Measurements from ENCODE around the gene CSTF1. TPM values are rescaled to one million over a fixed set of nuclear protein-coding genes. Genes with fewer than 3 reads are reported as not detected.

CSTF1 gene
- total RNA-seq, 4 donors from 2014 or later: 17.6 to 25.9 (median 22.7) TPM

- no peaks in the 10 kb centered on the region for H3K27me3 ChIP-seq
- no peak overlapping the region for H3K27ac ChIP-seq
- WGBS, 2 donors: 81 to 85% methylated on average over 5 of the region's 5 CpGs
Observed at GRCh38 chr20:56453352-56453751, 60.9 kb downstream of the CSTF1 start.

GRCh38 chr20:56454754-56455153 is 62.3 kb downstream of the CSTF1 start:
- Histone ChIP-seq H3K4me3 (no peak overlapping the region), H3K27ac (no peak overlapping the region), H3K27me3 (no peaks in the 10 kb centered on the region), H3K36me3 (no peaks in the 10 kb centered on the region), H3K4me1 (no peaks in the 10 kb centered on the region), H3K9me3 (no peaks in the 10 kb centered on the region)
- WGBS, 2 donors: 79 to 85% methylated on average over 7 of the region's 7 CpGs
- DNase-seq (ENCODE audit: low spot score in 2 of 2): no peak
- TF ChIP-seq EP300 (IDR thresholded peaks at IDR 0.05) (no peak), POLR2A (IDR thresholded peaks at IDR 0.05) (no peak), CTCF (IDR thresholded peaks at IDR 0.05) (no peak)

More at GRCh38 chr20:56453352-56453751, 60.9 kb downstream of the CSTF1 start:
- TF ChIP-seq POLR2A (IDR thresholded peaks at IDR 0.05) (no peak), EP300 (IDR thresholded peaks at IDR 0.05) (no peak), CTCF (IDR thresholded peaks at IDR 0.05) (no peak)
- no peaks in the 10 kb centered on the region for H3K36me3 ChIP-seq
- no peak overlapping the region for H3K4me3 ChIP-seq
- H3K9me3 ChIP-seq: no peaks in the 10 kb centered on the region
- no peaks in the 10 kb centered on the region for H3K4me1 ChIP-seq
- DNase-seq (ENCODE audit: low spot score in 2 of 2): no peak

Other genes starting within 250 kb of the CSTF1 start
- gene MC3R, start 143.9 kb upstream of the CSTF1 start, total RNA-seq: not detected
- 10 to 100 TPM; 36.8 to 56.6 (median 52.3) TPM for gene FAM210B, start 33.7 kb upstream of the CSTF1 start, total RNA-seq
- gene AURKA, start 430 bp upstream of the CSTF1 start, total RNA-seq: 1 to 10 TPM in 3 of 4 donors, under 1 TPM in 1; 0.42 to 4.3 (median 1.7) TPM
- gene CASS4, start 19.6 kb downstream of the CSTF1 start, total RNA-seq: 1 to 10 TPM; 2.0 to 7.5 (median 3.6) TPM
- 10 to 100 TPM; 54.3 to 74.1 (median 65.2) TPM for gene RTF2, start 76.0 kb downstream of the CSTF1 start, total RNA-seq
- gene FAM209A, start 132.1 kb downstream of the CSTF1 start, total RNA-seq: not detected
- gene FAM209B, start 140.6 kb downstream of the CSTF1 start, total RNA-seq: not detected
- gene TFAP2C, start 236.7 kb downstream of the CSTF1 start, total RNA-seq: 1 to 10 TPM in 2 of 4 donors, under 1 TPM in 2; 0.20 to 2.1 (median 0.96) TPM

Measured in tibial nerve (tissue), 4 donors.